ENCODE measurements around the gene TMEM97. TPM values are rescaled to one million over a fixed set of nuclear protein-coding genes. Genes with fewer than 3 reads are reported as not detected.
"Not testable (repeated sequence)": the region's sequence is repeated elsewhere in the genome, so short reads cannot be mapped to it uniquely, and the experiment has no call there.

The TMEM97 gene
- total and polyA plus RNA-seq, 8 donors = 7.6 to 54.0 (median 29.7) TPM

DNA sequence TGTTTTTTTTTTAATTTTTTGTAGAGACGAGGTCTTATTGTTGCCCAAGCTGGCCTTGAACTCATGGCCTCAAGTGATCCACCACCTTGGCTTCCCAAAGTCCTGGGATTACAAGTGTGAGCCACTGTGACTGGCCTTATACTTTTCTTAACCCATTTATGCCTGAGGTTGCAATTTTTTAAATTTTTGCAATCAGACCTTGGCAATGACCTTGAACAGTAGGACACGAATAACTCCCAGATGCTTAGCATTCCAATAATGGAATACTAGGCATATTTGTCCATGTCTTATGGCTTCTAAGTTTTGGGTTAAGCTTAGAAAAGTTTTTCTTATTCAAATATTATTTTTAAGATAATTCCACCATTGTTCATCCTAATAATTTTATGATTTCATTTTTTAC lies 28.3 kb upstream of the TMEM97 start:
- intact Hi-C loops (cut with DNase I; ENCODE audit: low total_unique reads) = no loop called here
- H3K4me1 ChIP-seq = no peaks in the 10 kb centered on the region

GRCh38 chr17:28291780-28292330 lies 27.1 kb upstream of the TMEM97 start:
- H3K36me3 ChIP-seq = no peaks in the 10 kb centered on the region
- DNase-seq = peak in 1 of 2 donors; percentile 7
- H3K27me3 ChIP-seq = peaks cover 0 to 11% (median 0%) of the 10 kb centered on the region in 3 donors
- H3K4me1 ChIP-seq = no peaks in the 10 kb centered on the region
- intact Hi-C loops (cut with DNase I; ENCODE audit: low total_unique reads) = no loop called here
- no peak for TF ChIP-seq POLR2AphosphoS5 (IDR thresholded peaks at IDR 0.05)
- H3K9me3 ChIP-seq = no peaks in the 10 kb centered on the region
- H3K4me3 ChIP-seq = no peak overlapping the region
- 19 to 33% (median 30%) methylated on average over 1 of the region's 1 CpG for WGBS, 5 donors
- no peak overlapping the region for H3K27ac ChIP-seq

More for the DNA sequence above, 28.3 kb upstream of the TMEM97 start:
- Histone ChIP-seq H3K36me3 (no peaks in the 10 kb centered on the region), H3K4me3 (no peak overlapping the region), H3K27me3 (peaks cover 0 to 11% (median 0%) of the 10 kb centered on the region in 3 donors), H3K27ac (no peak overlapping the region), H3K9me3 (no peaks in the 10 kb centered on the region)
- TF ChIP-seq POLR2AphosphoS5 (IDR thresholded peaks at IDR 0.05) (no peak), POLR2A (IDR thresholded peaks at IDR 0.05) (no peak), EP300 (IDR thresholded peaks at IDR 0.05) (no peak)
- TF ChIP-seq, protein P1, sequence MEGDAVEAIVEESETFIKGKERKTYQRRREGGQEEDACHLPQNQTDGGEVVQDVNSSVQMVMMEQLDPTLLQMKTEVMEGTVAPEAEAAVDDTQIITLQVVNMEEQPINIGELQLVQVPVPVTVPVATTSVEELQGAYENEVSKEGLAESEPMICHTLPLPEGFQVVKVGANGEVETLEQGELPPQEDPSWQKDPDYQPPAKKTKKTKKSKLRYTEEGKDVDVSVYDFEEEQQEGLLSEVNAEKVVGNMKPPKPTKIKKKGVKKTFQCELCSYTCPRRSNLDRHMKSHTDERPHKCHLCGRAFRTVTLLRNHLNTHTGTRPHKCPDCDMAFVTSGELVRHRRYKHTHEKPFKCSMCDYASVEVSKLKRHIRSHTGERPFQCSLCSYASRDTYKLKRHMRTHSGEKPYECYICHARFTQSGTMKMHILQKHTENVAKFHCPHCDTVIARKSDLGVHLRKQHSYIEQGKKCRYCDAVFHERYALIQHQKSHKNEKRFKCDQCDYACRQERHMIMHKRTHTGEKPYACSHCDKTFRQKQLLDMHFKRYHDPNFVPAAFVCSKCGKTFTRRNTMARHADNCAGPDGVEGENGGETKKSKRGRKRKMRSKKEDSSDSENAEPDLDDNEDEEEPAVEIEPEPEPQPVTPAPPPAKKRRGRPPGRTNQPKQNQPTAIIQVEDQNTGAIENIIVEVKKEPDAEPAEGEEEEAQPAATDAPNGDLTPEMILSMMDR (IDR thresholded peaks at IDR 0.05) = no peak
- 73 to 81% (median 77%) methylated on average over 2 of the region's 2 CpGs for WGBS, 5 donors
- DNase-seq = no peak

GRCh38 chr17:28292878-28293277 lies 26.1 kb upstream of the TMEM97 start:
- H3K27me3 ChIP-seq = peaks cover 0 to 11% (median 0%) of the 10 kb centered on the region in 3 donors
- H3K36me3 ChIP-seq; DNase-seq; H3K4me1 ChIP-seq; H3K4me3 ChIP-seq; H3K27ac ChIP-seq; H3K9me3 ChIP-seq; intact Hi-C loops (cut with DNase I; ENCODE audit: low total_unique reads): not testable (repeated sequence)
- WGBS, 5 donors = 83 to 90% (median 87%) methylated on average over 12 of the region's 12 CpGs

- no peaks in the 10 kb centered on the region for H3K4me1 ChIP-seq
- TF ChIP-seq POLR2A (IDR thresholded peaks at IDR 0.05) = no peak
- H3K36me3 ChIP-seq = no peaks in the 10 kb centered on the region
- H3K9me3 ChIP-seq = no peaks in the 10 kb centered on the region
- peaks cover 0 to 11% (median 0%) of the 10 kb centered on the region in 3 donors for H3K27me3 ChIP-seq
- no peak overlapping the region for H3K4me3 ChIP-seq
- no peak overlapping the region for H3K27ac ChIP-seq
- no peak for DNase-seq
- intact Hi-C loops (cut with DNase I; ENCODE audit: low total_unique reads) = no loop called here
- WGBS, 5 donors = 87 to 94% (median 89%) methylated on average over 6 of the region's 6 CpGs
Observed at GRCh38 chr17:28293994-28294393, 25.0 kb upstream of the TMEM97 start.

DNA sequence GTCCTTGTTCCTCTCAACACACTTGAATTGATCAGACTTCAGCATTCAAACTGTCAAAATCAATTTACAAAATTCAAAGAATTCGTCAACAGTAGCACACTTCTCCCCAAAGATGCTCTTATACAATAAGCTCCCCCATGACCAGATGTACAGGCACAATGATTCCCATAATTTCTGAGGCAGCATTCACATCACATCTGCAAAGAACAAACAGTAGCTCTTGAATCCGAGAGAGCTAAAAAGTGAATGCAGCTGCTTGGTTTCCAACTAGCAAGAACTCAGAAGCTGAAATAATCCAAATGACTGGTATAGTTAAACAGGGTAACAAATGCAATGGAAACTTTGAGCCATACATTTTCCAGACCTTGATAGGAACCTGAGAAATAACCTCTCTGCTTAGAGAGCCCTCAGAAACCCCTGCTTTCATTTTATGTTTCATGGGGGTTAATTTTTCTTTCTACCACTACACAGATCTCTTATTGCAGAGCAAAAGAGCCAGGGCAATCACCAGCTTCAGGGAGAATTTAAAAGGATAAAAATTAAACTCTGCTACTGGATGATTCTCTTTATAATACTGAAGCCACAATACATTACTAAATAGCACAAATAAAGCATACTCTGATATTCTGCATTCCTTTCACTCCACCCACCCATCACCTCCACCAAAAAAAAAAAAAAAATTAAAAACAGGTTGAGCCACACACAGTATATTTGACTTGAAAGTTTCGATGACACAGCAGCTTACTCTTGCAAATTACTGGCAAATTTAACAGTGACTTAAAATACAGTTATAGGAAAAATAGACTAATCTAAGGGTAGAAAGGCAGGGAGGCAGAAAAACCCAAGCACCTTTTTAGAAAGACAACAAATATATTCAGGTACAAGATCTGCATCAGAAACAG lies 23.1 kb upstream of the TMEM97 start:
- DNase-seq = no peak
- H3K4me3 ChIP-seq = no peak overlapping the region
- no peak overlapping the region for H3K27ac ChIP-seq
- H3K9me3 ChIP-seq = no peaks in the 10 kb centered on the region
- intact Hi-C loops (cut with DNase I; ENCODE audit: low total_unique reads) = no loop called here
- no peaks in the 10 kb centered on the region for H3K36me3 ChIP-seq
- no peaks in the 10 kb centered on the region for H3K4me1 ChIP-seq
- peaks cover 0 to 11% (median 0%) of the 10 kb centered on the region in 3 donors for H3K27me3 ChIP-seq
- TF ChIP-seq EP300 (IDR thresholded peaks at IDR 0.05) = no peak
- TF ChIP-seq, protein P1 (IDR thresholded peaks at IDR 0.05) = no peak
- TF ChIP-seq POLR2A (IDR thresholded peaks at IDR 0.05) = no peak
- no peak for TF ChIP-seq POLR2AphosphoS5 (IDR thresholded peaks at IDR 0.05)
- 50 to 64% (median 56%) methylated on average over 3 of the region's 3 CpGs for WGBS, 5 donors

Measured in stomach (tissue), 9 donors.